H54 (cell line): ENCODE measurements around the gene FAF2.
"Not testable (repeated sequence)": the region's sequence is repeated elsewhere in the genome, so short reads cannot be mapped to it uniquely, and the experiment has no call there.

Experiments
- DNase-seq: peaks from one replicate; pipeline ENCODE4 v3.0.0; 2011; ENCODE audit warnings: low spot score, mixed read lengths; ENCODE audit not compliant: insufficient read length
- FAIRE-seq: peaks from 3 replicates; lab custom pipeline; 2011; peaks lifted over from hg19 to GRCh38; lab: Jason Lieb, UNC
- POLR2A ChIP-seq: IDR thresholded peaks from 2 replicates; pipeline ENCODE4 v1.6.1; 2011; ENCODE audit warnings: low read depth, mild to moderate bottlenecking, low read length

The FAF2 gene

DNA sequence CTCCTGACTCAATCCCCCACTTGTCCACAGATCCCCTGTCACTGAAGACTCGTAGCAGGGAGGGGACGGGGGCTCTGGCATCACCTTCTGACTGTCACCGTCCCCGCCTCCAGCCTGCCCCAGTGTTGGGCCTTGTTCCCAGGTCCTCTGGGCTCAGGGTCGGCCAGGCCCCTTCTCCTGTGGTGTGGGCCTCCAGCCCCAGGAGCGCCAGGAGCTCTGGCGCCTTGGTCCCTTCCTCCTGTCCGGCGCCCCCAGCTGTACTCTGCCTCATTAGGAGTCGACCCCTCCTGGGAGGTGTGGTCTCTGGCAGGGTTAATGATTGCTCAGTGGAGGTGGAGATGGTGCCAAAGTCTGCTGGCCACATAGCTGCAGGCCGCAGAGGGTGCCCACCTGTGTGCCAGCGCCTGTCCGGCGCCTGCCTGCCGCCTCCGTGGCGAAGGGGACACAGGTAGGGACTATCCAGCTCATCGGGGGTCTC is 100.8 kb downstream of the FAF2 start, which contains the start of gene CDHR2:
CDHR2 (plus strand) TSS at position 376 of the 478 bp plus-strand sequence. CDS start 16,011 bp downstream, outside the sequence.
- no peak for FAIRE-seq
- DNase-seq, result no peak
- TF ChIP-seq POLR2A, result no peak

DNA sequence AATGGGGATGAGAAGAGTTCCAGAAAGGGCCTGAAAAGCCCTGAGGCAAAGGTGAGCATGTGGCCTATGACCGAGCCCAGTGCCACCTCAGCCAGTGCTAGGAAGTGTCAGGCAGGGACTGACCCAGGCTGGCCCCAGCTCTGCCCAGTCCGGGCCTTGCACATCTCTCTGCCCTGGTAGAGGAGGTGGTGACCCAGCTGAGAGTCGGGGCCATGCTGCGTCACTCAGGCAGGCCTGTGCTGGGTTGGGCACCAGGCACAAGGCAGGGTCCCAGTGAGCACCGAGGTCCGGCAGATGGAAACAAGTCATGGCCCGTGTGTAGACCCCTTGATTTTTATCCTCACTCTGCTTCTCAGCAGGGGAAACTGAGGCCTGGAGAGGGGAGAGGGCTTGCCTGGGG is 101.7 kb downstream of the FAF2 start:
- DNase-seq (no peak), FAIRE-seq (no peak)
- no peak for TF ChIP-seq POLR2A

DNA sequence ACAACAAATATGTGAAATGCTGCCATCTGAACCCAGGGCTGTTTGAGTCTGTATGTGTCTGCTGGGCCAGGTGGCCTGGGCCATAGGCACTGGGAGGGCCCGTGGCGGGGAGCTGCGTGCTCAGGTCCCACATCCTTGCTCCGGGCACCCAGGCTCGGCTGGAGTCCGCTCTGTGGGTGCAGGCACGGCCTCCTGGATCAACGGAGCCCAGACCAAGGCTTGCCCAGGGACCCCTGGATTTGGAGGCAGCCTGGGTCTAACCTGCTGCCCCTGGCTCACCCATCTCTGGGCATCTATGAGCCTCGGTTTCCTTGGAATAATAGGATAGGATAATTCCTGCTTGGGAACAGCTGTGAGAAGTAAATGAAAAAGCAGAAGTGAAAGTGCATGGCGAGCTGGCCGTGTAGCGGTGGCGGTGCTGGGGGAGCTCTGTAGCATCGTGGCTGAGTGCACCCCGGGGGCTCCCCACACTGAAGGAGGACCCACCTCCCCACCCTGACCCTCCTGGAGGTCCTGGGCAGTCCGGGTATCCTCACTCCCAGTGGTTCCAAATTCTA is 102.2 kb downstream of the FAF2 start:
- FAIRE-seq, result no peak
- DNase-seq, result no peak
- no peak for TF ChIP-seq POLR2A

DNA sequence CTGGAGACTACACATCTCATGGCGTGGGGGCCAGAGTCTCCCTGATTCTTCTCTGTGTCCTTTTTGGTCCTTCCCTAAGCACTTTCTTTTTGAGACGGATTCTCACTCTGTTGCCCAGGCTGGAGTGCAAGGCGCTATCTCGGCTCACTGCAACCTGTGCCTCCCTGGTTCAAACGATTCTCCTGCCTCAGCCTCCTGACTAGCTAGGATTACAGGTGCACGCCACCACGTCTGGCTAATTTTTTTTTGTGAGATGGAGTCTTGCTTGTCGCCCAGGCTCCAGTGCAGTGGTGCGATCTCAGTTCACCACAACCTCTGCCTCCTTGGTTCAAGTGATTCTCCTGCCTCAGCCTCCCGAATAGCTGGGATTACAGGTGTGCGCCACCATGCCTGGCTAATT is 102.8 kb downstream of the FAF2 start:
- not testable (repeated sequence) for DNase-seq, FAIRE-seq

DNA sequence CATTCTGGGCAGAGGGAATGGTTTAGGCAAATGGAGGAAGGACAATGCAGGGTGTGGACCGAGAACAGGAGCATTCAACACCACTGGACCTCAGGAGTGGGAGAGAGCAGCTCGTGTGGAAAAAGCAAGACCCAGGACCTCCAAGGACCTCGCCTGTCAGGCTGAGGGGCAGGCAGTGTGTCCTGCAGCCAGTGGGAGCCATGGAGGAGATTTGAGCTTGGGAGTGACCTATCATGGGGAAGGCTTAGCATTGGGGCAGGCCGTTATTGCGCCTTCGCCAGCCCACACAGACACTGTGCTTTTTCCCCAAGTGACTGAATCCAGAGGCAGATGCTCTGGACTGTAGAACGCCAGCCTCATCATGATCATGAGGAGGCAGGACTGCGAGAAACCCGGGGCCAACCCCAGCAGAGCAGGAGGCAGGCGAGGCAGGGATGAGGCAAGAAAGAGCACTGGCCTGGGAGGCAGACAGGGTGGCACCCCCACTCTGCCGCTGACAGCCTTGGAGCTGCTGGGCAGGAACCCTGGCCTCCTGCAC is 104.2 kb downstream of the FAF2 start:
- DNase-seq, result no peak
- TF ChIP-seq POLR2A, result no peak
- no peak for FAIRE-seq

DNA sequence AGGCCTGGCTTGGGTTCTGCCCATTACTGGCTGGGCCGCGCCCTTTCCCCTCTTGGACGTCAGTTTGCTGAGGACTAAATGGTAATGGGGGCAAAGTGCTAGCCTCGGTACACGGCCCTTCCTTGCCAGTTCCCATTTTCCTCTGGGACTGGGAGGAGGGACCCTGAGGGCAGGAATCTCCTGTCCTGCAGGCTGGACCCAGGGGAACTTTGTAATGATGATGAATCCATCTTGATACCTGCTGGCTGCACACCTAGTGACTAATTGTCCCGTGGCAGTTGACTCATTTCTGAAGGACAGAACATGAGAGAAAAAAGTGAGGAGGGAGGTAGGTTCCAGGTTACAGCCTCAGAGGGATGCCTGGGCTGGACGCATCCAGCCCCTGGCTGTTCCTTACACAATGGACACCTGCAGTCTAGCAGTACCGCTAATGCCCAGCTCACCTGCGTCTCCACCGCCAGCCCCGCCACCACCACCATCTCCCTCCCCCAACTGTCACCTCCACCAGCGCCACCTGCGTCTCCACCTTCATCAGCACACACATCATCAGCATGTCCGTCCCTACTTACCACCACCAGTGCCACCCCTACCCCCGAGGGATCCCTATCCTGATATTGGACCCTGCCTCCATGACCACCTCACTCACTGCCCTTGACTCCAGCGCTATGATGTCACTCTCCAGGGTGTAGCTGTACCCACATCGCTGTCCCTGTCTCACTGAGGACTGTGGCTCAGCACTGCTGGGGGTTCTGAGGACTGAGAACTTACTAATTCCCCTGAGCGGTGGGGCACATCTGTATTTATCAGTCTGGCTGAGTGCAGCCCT is 105.3 kb downstream of the FAF2 start:
- FAIRE-seq (no peak), DNase-seq (no peak)
- TF ChIP-seq POLR2A, result no peak

DNA sequence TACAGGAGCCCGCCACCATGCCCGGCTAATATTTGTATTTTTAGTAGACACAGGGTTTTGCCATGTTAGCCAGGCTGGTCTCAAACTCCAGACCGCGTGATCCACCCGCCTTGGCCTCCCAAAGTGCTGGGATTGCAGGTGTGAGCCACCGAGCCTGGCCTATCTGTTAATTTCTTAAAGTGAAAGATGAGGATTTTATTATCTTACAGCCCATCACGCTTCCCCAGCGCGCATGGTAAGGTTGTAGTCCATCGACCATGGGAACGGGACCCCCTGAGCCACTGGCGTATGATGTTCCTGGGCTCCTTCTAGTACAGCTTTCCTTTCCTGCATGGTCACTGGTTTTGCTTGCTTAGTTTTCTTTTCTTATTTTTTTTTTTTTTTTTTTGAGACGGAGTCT is 109.7 kb downstream of the FAF2 start:
- FAIRE-seq (no peak), DNase-seq (no peak)
- TF ChIP-seq POLR2A, result no peak
